Activated naive CD4-positive, alpha-beta T cell treated with anti-CD3 and anti-CD28 coated beads, Interleukin-2, amount 50 U/mL, for 16 hours (primary cell): ENCODE data around the gene PROK1.

ENCODE experiments used
- DNase-seq: peaks from one replicate; pipeline ENCODE4 v3.0.0-alpha.2; 2020

Gene PROK1

GRCh38 chr1:110466646-110467280 is 15.8 kb downstream of the PROK1 start:
- DNase-seq: no peak

DNA sequence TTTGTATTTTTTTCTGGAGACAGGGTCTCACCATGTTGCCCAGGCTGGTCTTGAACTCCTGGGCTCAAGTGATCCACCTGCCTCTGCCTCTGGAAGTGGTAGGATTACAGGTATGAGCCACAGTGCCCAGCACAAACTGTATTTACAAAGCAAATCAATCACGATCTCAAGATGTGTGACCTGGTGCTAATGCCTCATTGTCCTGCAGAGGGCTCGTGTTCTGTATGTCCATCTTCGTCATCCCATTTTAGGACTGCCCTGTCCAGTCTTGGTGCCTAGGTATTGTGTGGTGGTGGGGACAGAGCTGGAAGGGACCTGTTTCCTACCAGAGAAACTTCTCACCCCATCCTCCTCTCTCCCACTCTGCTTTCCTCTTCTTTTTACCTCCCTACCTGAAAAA is 20.2 kb downstream of the PROK1 start:
- no peak for DNase-seq

DNA sequence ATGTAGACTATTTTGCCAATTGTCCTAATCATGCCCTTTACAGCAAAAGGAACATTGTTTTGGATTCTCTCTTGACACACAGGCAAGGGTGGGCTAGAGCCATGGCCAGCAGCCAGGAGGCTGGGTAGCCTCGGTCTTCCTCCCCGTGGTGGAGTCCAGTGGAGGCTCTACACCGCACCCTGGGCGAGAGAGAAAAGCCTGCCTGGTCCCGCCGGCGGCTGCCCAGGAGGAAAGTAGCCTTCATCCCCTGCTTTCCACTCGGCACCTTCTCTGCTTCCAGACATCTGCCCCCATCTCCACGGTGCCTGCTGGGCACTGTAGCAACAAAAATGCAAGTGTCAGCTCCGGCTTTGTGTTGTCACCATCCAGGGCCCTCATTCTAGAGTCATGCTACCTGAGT is 21.6 kb downstream of the PROK1 start:
- DNase-seq: no peak

DNA sequence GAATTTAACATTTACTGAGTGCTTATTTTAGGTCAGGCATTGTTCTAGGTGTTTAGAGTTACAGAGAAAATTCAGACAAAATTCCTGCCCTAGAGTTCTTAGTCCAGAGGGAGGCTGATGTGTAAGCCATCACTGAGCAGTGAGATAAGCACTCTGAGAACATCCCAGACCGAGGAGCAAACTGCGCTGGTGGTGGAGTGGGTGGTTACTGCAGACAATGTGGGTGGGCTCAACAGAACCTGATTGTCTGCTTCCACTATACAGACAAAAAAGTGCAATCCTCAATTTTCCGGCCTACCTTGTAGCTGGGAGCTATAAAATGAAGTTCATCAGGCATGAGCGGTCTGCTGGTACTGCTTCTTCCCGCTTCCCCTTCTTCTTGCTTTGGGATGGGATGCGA is 23.5 kb downstream of the PROK1 start:
- no peak for DNase-seq

- DNase-seq: no peak
Observed at GRCh38 chr1:110475362-110476027, 24.5 kb downstream of the PROK1 start.

DNA sequence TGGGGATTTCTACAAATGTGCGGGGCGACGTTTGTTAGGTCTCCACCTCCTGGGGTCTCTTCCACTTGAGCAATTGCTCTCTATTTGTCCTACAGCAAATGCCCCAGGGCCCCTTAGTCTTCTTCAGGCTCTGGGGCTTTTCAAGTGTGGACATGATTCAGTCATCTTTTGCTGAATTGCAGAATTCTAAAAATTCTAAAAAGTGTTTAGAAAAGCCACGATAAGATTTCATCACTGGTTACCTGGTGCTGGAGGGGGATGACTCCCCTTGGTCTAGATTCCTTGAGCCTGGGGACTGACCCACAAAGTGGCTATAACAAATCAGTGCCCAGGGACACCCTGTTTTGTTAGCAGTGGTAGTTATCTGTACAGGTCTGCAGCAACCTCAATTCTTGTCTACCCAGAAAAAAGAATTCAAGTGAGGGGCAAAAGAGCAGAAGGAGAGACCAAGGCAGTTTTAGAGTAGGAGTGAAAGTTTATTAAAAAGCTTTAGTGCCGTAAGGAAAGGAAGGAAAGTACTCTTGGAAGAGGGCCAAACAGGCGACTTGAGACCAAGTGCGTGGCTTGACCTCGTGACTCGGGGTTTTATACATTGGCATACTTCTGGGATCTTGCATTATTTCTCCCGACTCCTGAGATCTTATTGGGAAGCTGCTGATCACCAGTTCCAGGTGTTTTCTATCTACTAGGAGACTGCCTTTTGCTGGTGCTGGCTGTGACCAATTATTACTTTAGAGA is 25.2 kb downstream of the PROK1 start:
- no peak for DNase-seq

- no peak for DNase-seq
Observed at GRCh38 chr1:110477041-110477440, 26.1 kb downstream of the PROK1 start.

DNA sequence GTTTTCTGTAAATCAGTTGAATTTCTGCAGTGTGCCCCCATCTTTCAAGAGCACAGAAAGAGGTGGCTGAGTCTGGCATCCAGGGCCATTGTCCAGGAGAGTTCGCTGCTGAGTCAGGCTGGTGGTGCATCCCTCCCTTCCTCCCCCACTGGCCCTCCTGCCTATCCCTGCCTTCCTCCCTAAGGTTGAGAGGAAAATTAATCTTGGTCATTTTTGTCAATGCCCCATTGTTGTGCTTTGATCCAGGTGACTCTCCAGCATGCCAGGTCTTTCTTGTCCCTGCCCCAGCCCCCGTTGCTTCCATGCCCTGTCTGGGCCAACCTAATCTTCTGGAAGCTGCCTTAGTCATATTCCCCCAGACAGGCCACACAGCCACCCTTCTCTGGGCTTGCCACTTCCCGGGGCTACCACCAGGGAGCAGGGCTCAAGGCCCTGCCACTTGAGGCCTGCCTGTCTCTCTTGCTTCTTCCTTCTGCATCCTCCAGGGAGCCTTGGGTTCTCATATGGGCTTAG is 26.6 kb downstream of the PROK1 start:
- DNase-seq: no peak

- DNase-seq: no peak
Observed at GRCh38 chr1:110477967-110478640, 27.2 kb downstream of the PROK1 start.

DNA sequence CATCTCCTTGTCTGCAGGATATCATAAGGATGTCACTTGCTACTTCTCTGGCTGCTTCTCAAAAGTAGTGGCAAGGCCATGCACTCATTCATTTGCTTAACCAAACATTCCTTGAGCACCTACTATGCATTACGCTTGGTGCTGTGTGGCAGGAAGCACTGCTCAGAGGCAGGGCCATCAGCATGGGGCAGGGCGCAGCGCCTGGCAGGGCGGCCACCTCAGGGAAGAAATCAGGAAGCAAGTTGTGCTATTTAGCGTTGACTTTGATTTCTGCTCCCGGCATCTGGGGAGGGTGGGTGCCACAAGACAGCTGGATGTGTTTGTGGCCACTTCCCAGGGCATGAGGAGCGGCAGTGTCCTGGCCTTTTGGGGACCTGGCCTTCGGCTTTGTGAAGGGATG is 27.9 kb downstream of the PROK1 start:
- DNase-seq: no peak

GRCh38 chr1:110480356-110481096 is 29.6 kb downstream of the PROK1 start:
- no peak for DNase-seq

DNA sequence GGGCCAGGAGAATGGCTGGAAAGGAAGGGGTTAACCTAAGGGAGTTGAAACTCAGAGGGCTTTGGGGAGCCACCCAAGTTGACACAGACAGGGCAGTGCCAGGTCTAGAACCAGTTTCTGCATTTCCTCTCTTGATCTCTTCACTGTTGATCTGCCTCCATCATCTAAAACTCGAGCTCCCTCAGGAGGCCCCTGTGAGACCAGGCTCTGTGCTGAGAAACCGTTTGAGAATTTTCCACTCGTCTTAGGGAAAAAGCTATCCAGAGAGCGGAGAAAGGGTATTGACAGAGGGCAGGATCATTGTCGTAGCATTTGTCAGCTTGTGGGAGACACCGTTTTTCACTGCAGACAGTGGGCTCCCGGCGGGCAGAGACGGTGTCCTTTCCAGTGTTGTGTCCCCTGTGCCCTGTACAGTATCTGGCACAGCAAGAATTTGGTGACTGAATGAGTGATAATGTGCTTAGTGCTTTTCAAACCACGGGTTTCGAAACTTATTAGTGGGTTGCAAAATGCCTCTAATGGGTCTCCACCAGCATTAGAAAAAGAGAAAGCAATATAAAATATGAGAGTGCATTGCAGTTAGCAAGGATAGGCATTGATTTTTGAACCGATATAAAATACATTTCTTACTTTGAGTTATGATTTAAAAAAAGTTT is 31.1 kb downstream of the PROK1 start:
- DNase-seq: no peak

DNA sequence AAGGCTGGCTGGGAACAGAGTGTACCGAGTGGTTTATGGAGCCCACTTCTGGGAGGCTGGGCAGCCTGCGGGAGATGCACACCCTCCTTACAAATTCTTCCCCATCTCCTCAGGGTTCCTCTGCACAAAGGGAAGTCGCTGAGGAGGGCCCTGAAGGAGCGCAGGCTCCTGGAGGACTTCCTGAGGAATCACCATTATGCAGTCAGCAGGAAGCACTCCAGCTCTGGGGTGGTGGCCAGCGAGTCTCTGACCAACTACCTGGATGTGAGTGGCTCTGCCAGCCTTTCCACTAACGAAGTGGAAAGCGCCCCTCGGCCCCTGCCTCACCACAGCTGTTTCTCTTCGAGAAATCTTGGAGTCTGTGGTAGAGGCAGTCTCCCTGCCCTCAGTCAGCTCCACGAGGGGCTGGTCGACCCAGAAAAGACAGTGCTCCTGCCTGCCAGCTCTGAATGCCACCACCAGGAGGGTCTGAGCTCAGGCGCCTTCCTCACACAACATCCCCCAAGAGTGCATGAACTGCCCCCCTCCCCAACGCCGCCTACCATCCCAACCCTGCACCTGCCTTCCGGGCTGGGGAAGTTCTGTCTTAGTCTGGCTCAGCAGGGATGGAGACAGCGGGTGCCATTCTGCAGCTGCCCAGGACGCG is 31.8 kb downstream of the PROK1 start:
- no peak for DNase-seq

- DNase-seq: no peak
Observed at GRCh38 chr1:110483308-110483685, 32.3 kb downstream of the PROK1 start.

- DNase-seq: no peak
Observed at GRCh38 chr1:110484801-110485200, 33.9 kb downstream of the PROK1 start.

DNA sequence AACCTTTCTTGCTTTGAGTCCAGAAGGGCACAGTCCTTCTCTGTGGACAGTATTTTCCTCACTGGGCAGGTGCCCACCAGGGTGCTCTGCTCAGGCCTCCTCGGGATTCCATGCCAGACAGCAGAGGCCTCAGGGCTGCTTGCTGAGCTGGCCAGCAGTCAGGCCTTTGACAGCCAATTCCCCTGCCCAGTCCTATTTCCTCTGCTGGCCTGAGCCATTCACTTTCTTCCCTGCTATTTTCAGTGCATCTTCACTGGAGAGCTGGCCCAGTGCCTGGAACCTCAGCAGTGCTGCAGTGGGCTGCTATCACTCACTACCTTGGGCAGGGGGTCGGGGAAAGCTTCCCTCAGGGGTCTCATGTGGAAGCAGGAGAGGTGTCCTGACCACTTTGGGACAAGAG is 34.8 kb downstream of the PROK1 start:
- no peak for DNase-seq

DNA sequence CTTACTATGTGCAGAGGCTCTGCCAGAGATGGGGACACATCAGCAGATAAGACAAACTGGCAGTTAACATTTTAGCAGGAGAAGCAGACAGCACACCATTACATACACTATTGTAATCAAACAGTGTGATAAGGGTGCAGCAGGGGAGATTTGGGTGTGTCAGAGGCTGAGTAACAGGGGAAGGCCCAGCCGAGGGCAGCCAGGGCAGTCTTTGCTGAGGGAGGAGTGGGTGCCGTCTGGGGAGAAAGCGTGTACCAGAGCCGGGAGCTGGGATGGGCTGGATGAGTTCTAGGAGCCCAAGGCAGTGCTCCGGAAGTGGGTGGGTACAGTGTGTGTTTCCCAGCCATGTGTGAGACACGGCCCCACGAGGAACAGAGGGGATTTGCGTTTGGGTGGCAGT is 36.8 kb downstream of the PROK1 start:
- no peak for DNase-seq

GRCh38 chr1:110488161-110488560 is 37.2 kb downstream of the PROK1 start:
- DNase-seq: no peak

- DNase-seq: no peak
Observed at GRCh38 chr1:110488867-110489266, 37.9 kb downstream of the PROK1 start.

- no peak for DNase-seq
Observed at GRCh38 chr1:110489406-110489805, 38.5 kb downstream of the PROK1 start.

DNA sequence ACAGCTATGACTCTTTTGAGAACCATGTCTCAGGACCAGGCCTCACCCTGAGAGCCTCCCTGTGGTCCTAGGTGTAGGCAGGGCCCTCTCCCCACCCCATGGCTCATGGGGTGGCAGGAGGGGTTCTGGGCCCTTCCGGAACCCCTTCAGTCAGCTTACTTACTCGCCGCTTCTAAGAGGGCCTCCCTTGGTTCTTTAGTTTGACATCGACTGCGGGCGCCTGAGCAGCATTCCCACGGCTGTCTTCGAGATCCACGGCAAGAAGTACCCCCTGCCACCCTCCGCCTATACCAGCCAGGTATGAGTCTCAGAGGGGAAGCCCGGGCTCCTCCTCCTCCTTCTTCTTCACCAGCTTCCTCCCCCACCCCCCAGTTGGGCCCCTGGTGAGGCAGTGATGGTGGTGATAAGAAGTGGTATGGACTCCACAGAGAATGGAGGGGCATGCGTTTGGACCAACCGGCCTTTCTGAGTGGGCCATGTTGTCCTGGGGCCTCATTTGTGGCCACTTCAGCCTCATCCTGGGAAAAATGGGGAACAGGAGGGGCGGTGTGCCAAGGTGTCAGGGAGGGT is 39.1 kb downstream of the PROK1 start:
- no peak for DNase-seq
